K562 (cell line): ENCODE data around the gene PRKCB. TPM values are rescaled to one million over a fixed set of nuclear protein-coding genes. Genes with fewer than 3 reads are reported as not detected.

ENCODE experiments used
- DNMT1 ChIP-seq: fragments of 450-650 bp; IDR thresholded peaks from 2 replicates; pipeline ENCODE4 v1.6.1; 2016; ENCODE audit warnings: antibody characterized with exemption, mild to moderate bottlenecking
- HIVEP1 ChIP-seq: fragments of 250-450 bp; sonication (Bioruptor Pico); IDR thresholded peaks from 2 replicates; pipeline ENCODE4 v1.4.0; 2020; ENCODE audit warnings: mild to moderate bottlenecking
- ILF3 ChIP-seq: fragments of 450-650 bp; IDR thresholded peaks from 2 replicates; pipeline ENCODE4 v1.6.1; 2018; ENCODE audit warnings: antibody characterized with exemption, mild to moderate bottlenecking, moderate library complexity, borderline replicate concordance
- NFIC ChIP-seq: fragments of 450-650 bp; IDR thresholded peaks from 2 replicates; pipeline ENCODE4 v1.6.1; 2017; ENCODE audit warnings: mild to moderate bottlenecking, inconsistent platforms
- RAD51 ChIP-seq: fragments of 450-650 bp; IDR thresholded peaks from 2 replicates; pipeline ENCODE4 v1.7.1; 2016; ENCODE audit warnings: low read depth, mild to moderate bottlenecking, borderline replicate concordance
- RFX7 ChIP-seq: fragments of 250-450 bp; sonication (Bioruptor Pico); IDR thresholded peaks from 2 replicates; pipeline ENCODE4 v1.5.1; 2021; ENCODE audit warnings: mild to moderate bottlenecking
- ZC3H8 ChIP-seq: fragments of 450-650 bp; IDR thresholded peaks from 2 replicates; pipeline ENCODE4 v1.6.1; 2017
- ZNF143 ChIP-seq: sonication (generic); formaldehyde crosslinking; IDR thresholded peaks from 2 replicates; pipeline ENCODE4 v1.9.0; 2022; ENCODE audit warnings: mild to moderate bottlenecking, missing genetic modification reagents
- polyA plus RNA-seq, 8 experiments: library from polyadenylated mRNA; depleted of rRNA in 4 of 8; stranded (reverse) in 5 of 8; unstranded in 3 of 8; fragments of >200 nt; fragmentation: Nextera tagmentation in 2 of 8; fragmentation: Illumina TruSeq in 1 of 8; extraction: Ambion mirVana in 2 of 8; extraction: Trizol in 1 of 8; gene quantifications; 2 replicates each; pipeline versions ENCODE4 v1.2.1 to v1.2.3, GENCODE V29; 2011 to 2014; ENCODE audit warnings: inconsistent platforms in 1 of 8, missing spikeins in 1 of 8
- total RNA-seq, 7 experiments: library from RNA; depleted of rRNA in 6 of 7; stranded (reverse); fragments of >200 nt in 6 of 7; fragmentation: Illumina TruSeq in 2 of 7; extraction: Trizol in 2 of 7; gene quantifications; 2 replicates each; pipeline versions ENCODE4 v1.2.1 to v1.2.3, GENCODE V29; 2011 to 2021; ENCODE audit warnings: low replicate concordance in 1 of 7
- TF ChIP-seq, protein P1 (sequence below): fragments of 250-450 bp; sonication (Bioruptor Pico); IDR thresholded peaks from 2 replicates; pipeline ENCODE4 v1.4.0; 2020; ENCODE audit warnings: mild to moderate bottlenecking
- TF ChIP-seq, protein P2 (sequence below), 2 experiments: fragments of 250-450 bp in 1 of 2; fragments of 450-650 bp in 1 of 2; sonication (Bioruptor Pico) in 1 of 2; IDR thresholded peaks; 2 replicates each; pipeline versions ENCODE4 v1.6.1 to v1.8.0; 2016 to 2021; ENCODE audit warnings: mild to moderate bottlenecking in 2 of 2, moderate library complexity in 2 of 2, missing compliant biosample characterization in 1 of 2, missing genetic modification characterization in 1 of 2
- TF ChIP-seq, protein P3 (sequence below): fragments of 200-800 bp; sonication (Bioruptor generic); IDR thresholded peaks from 2 replicates; pipeline ENCODE4 v1.6.1; 2017; ENCODE audit warnings: missing genetic modification characterization, missing compliant biosample characterization

Gene PRKCB
- total and polyA plus RNA-seq, 9 of the 15 experiments (the other 6 are each of a cell fraction or from before 2014, with no cell fraction given): 49.9 to 276 (median 148) TPM

DNA sequence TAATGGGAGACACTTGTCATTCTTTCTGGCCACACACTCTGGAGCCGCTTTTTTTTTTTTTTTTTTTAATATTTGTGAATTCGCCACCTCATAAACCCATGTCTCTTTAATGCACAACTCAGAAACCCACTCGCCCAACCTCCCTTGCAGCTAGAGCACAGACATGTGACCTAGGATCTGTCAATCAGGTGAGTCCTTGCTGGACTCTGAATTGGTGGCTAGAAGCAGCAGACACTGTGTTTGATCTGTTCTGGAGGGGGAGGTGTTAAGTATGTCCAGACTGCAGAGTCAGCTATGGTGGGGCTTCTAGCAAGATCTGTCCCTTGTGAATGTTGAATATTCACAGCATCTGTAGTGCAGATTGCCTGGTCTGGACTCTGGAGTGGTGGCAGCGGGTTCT lies 112.1 kb downstream of the PRKCB start (continued):
- TF ChIP-seq, protein P1, sequence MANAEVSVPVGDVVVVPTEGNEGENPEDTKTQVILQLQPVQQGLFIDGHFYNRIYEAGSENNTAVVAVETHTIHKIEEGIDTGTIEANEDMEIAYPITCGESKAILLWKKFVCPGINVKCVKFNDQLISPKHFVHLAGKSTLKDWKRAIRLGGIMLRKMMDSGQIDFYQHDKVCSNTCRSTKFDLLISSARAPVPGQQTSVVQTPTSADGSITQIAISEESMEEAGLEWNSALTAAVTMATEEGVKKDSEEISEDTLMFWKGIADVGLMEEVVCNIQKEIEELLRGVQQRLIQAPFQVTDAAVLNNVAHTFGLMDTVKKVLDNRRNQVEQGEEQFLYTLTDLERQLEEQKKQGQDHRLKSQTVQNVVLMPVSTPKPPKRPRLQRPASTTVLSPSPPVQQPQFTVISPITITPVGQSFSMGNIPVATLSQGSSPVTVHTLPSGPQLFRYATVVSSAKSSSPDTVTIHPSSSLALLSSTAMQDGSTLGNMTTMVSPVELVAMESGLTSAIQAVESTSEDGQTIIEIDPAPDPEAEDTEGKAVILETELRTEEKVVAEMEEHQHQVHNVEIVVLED (CRISPR knock-in tag): no peak
- TF ChIP-seq, protein P2, sequence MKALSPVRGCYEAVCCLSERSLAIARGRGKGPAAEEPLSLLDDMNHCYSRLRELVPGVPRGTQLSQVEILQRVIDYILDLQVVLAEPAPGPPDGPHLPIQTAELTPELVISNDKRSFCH (CRISPR knock-in tag; IDR thresholded peaks at IDR 0.05): no peak
- TF ChIP-seq, protein P2 (tag; IDR thresholded peaks at IDR 0.05): no peak
- TF ChIP-seq HIVEP1 (CRISPR knock-in tag) (no peak), RFX7 (CRISPR knock-in tag) (no peak), NFIC (0 out of 2 replicates have a peak, but pooled peaks have one; percentile 2), RAD51 (peak; percentile 56), DNMT1 (no peak), ZNF143 (CRISPR knock-in tag) (no peak), ZC3H8 (no peak), ILF3 (no peak)
- TF ChIP-seq, protein P3, sequence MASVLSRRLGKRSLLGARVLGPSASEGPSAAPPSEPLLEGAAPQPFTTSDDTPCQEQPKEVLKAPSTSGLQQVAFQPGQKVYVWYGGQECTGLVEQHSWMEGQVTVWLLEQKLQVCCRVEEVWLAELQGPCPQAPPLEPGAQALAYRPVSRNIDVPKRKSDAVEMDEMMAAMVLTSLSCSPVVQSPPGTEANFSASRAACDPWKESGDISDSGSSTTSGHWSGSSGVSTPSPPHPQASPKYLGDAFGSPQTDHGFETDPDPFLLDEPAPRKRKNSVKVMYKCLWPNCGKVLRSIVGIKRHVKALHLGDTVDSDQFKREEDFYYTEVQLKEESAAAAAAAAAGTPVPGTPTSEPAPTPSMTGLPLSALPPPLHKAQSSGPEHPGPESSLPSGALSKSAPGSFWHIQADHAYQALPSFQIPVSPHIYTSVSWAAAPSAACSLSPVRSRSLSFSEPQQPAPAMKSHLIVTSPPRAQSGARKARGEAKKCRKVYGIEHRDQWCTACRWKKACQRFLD (CRISPR knock-in tag): no peak
